ENCODE results near the gene NKAIN1. TPM values are rescaled to one million over a fixed set of nuclear protein-coding genes. Genes with fewer than 3 reads are reported as not detected.

The NKAIN1 gene
- total and polyA plus RNA-seq, 2 of the 13 experiments (the other 11 are each of a cell fraction or from before 2014, with no cell fraction given): 0.29 to 0.40 TPM

GRCh38 chr1:31182352-31182751 is 57.3 kb downstream of the NKAIN1 start (continued):
- 0 out of 2 replicates have a peak, but pooled peaks have one; percentile 73 for TF ChIP-seq ZIK1 (CRISPR knock-in tag; IDR thresholded peaks at IDR 0.05; ENCODE audit: borderline replicate concordance, low read depth)
- TF ChIP-seq ZMYM4 (CRISPR knock-in tag; IDR thresholded peaks at IDR 0.05): peak; percentile 59
- TF ChIP-seq ZNF672 (CRISPR knock-in tag; IDR thresholded peaks at IDR 0.05): peak; percentile 75; the same call in 1 of the 2 replicates
- 0 out of 2 replicates have a peak, but pooled peaks have one; percentile 63 for TF ChIP-seq ZNF256 (CRISPR knock-in tag; conservative IDR thresholded peaks at IDR 0.05)
- peak; percentile 52; the same call in 1 of the 2 replicates for TF ChIP-seq ZNF12 (CRISPR knock-in tag; IDR thresholded peaks at IDR 0.05)
- peak; percentile 42; the same call in 1 of the 2 replicates for TF ChIP-seq GABPB1 (CRISPR knock-in tag; IDR thresholded peaks at IDR 0.05)
- TF ChIP-seq ZSCAN25 (CRISPR knock-in tag; IDR thresholded peaks at IDR 0.05): no peak
- no peak for TF ChIP-seq SOX13 (IDR thresholded peaks at IDR 0.05)
- peak in 1 of 2 experiments; percentile 40; a peak in 2 of 4 replicates for TF ChIP-seq SOX13 (CRISPR knock-in tag; conservative IDR thresholded peaks at IDR 0.05 in 1 of 2, IDR thresholded peaks at IDR 0.05 in 1 of 2)
- TF ChIP-seq HOXD1 (CRISPR knock-in tag; IDR thresholded peaks at IDR 0.05): no peak; the same call in 1 of the 2 replicates
- TF ChIP-seq SATB2 (CRISPR knock-in tag; IDR thresholded peaks at IDR 0.05): peak; percentile 74; the same call in 1 of the 2 replicates
- no peak for TF ChIP-seq ZNF510 (CRISPR knock-in tag; IDR thresholded peaks at IDR 0.05; ENCODE audit: low read depth)
- no peak for TF ChIP-seq AGO1 (IDR thresholded peaks at IDR 0.05; ENCODE audit: low read depth, low read length, poor library complexity, severe bottlenecking)
- TF ChIP-seq EEA1 (CRISPR knock-in tag; IDR thresholded peaks at IDR 0.05; ENCODE audit: borderline replicate concordance): 0 out of 2 replicates have a peak, but pooled peaks have one; percentile 40
- TF ChIP-seq SOX6 (IDR thresholded peaks at IDR 0.05): no peak
- TF ChIP-seq SOX6 (CRISPR knock-in tag; IDR thresholded peaks at IDR 0.05): no peak
- TF ChIP-seq ZXDC (CRISPR knock-in tag; IDR thresholded peaks at IDR 0.05): no peak
- peak; percentile 37; the same call in 1 of the 2 replicates for TF ChIP-seq ZNF142 (CRISPR knock-in tag; IDR thresholded peaks at IDR 0.05)
- peak; percentile 67; the same call in 1 of the 2 replicates for TF ChIP-seq ZNF574 (CRISPR knock-in tag; IDR thresholded peaks at IDR 0.05)

All from HepG2 (cell line).